GM23338 (cell line): Measurements from ENCODE around the gene VMP1. TPM values are rescaled to one million over a fixed set of nuclear protein-coding genes. Genes with fewer than 3 reads are reported as not detected.
A peak's percentile ranks its signal among the peaks of the same experiment; 100 is the strongest.

Source experiments
- ATAC-seq: fragments of 200-7000 bp; cut with Tn5 transposase; 3 replicates; pipeline ENCODE4 v1.9.1; 2020
- DNase-seq: peaks from one replicate; pipeline ENCODE4 v3.0.0-alpha.2; 2015; ENCODE audit warnings: low spot score
- H2AFZ ChIP-seq: fragments of 200-600 bp; sonication (generic); 2 replicates; pipeline ENCODE4 v1.8.0; 2016; ENCODE audit warnings: antibody characterized with exemption, mild to moderate bottlenecking, moderate library complexity
- H3F3A ChIP-seq: fragments of 200-600 bp; sonication (generic); replicated peaks from 2 replicates; pipeline ENCODE4 v1.8.0; 2017; ENCODE audit warnings: antibody characterized with exemption, mixed run types, low read depth
- H3K27ac ChIP-seq: fragments of 200-600 bp; sonication (generic); 2 replicates; pipeline ENCODE4 v1.6.1; 2016; ENCODE audit warnings: low read depth
- H3K27me3 ChIP-seq: fragments of 200-600 bp; sonication (generic); 2 replicates; pipeline ENCODE4 v1.8.0; 2016; ENCODE audit warnings: mild to moderate bottlenecking, mixed run types, moderate library complexity; ENCODE audit not compliant: insufficient read depth
- H3K36me3 ChIP-seq: fragments of 200-600 bp; sonication (generic); 2 replicates; pipeline ENCODE4 v1.8.0; 2016; ENCODE audit warnings: mild to moderate bottlenecking; ENCODE audit not compliant: insufficient read depth
- H3K4me1 ChIP-seq: fragments of 200-600 bp; sonication (generic); 2 replicates; pipeline ENCODE4 v1.8.0; 2016; ENCODE audit warnings: mild to moderate bottlenecking, moderate library complexity; ENCODE audit not compliant: insufficient read depth
- H3K4me2 ChIP-seq: fragments of 200-600 bp; sonication (generic); 2 replicates; pipeline ENCODE4 v1.7.1; 2017; ENCODE audit warnings: mixed run types
- H3K4me3 ChIP-seq: fragments of 200-600 bp; sonication (generic); 2 replicates; pipeline ENCODE4 v1.6.1; 2016; ENCODE audit warnings: mixed run types
- H3K79me2 ChIP-seq: fragments of 200-600 bp; sonication (generic); replicated peaks from 2 replicates; pipeline ENCODE4 v1.8.0; 2017; ENCODE audit warnings: mild to moderate bottlenecking; ENCODE audit not compliant: insufficient read depth
- H3K9me2 ChIP-seq: fragments of 200-600 bp; sonication (generic); 2 replicates; pipeline ENCODE4 v1.8.0; 2017; ENCODE audit not compliant: insufficient read depth
- H4K20me1 ChIP-seq: fragments of 200-600 bp; sonication (generic); replicated peaks from 2 replicates; pipeline ENCODE4 v1.8.0; 2017; ENCODE audit warnings: mild to moderate bottlenecking; ENCODE audit not compliant: insufficient read depth
- H3K27ac Mint-ChIP-seq: 2 replicates; pipeline ENCODE4 v1.8.0; 2020; ENCODE audit warnings: inconsistent platforms, mild to moderate bottlenecking, moderate library complexity, mixed read lengths
- H3K27me3 Mint-ChIP-seq: 3 replicates; pipeline ENCODE4 v1.8.0; 2022; ENCODE audit warnings: low read depth, mild to moderate bottlenecking, moderate library complexity, mixed read lengths, inconsistent platforms; ENCODE audit not compliant: insufficient read depth, poor library complexity
- H3K36me3 Mint-ChIP-seq: 3 replicates; pipeline ENCODE4 v1.8.0; 2021; ENCODE audit warnings: low read depth, mild to moderate bottlenecking, inconsistent platforms, moderate library complexity, mixed read lengths
- H3K4me1 Mint-ChIP-seq: 3 replicates; pipeline ENCODE4 v1.8.0; 2020; ENCODE audit warnings: mild to moderate bottlenecking, inconsistent platforms, mixed read lengths
- H3K4me3 Mint-ChIP-seq: 3 replicates; pipeline ENCODE4 v1.8.0; 2021; ENCODE audit warnings: moderate library complexity, mild to moderate bottlenecking, inconsistent platforms, mixed read lengths
- H3K9me3 Mint-ChIP-seq: 3 replicates; pipeline ENCODE4 v1.8.0; 2020; ENCODE audit warnings: moderate library complexity, mild to moderate bottlenecking, inconsistent platforms, mixed read lengths
- CREB1 ChIP-seq: fragments of 250-450 bp; sonication (Bioruptor Pico); IDR thresholded peaks from 2 replicates; pipeline ENCODE4 v1.5.0; 2020; ENCODE audit warnings: low read depth, mild to moderate bottlenecking, moderate library complexity
- EZH2phosphoT487 ChIP-seq: fragments of 200-600 bp; sonication (generic); IDR thresholded peaks from one replicate; pipeline ENCODE4 v1.8.1; 2018; ENCODE audit warnings: antibody characterized with exemption; ENCODE audit not compliant: unreplicated experiment
- NANOG ChIP-seq: IDR thresholded peaks from 2 replicates; pipeline ENCODE4 v1.6.1; 2016; ENCODE audit warnings: antibody characterized with exemption, borderline replicate concordance
- POLR2AphosphoS5 ChIP-seq: IDR thresholded peaks from 2 replicates; pipeline ENCODE4 v1.6.1; 2016; ENCODE audit warnings: antibody characterized with exemption, low read depth
- ZNF114 ChIP-seq: fragments of 250-450 bp; sonication (Bioruptor Pico); IDR thresholded peaks from 2 replicates; pipeline ENCODE4 v1.5.0; 2020; ENCODE audit warnings: mild to moderate bottlenecking, moderate library complexity
- ZNF331 ChIP-seq: fragments of 250-450 bp; sonication (Bioruptor Pico); IDR thresholded peaks from 2 replicates; pipeline ENCODE4 v1.5.0; 2020; ENCODE audit warnings: low read depth, mild to moderate bottlenecking, moderate library complexity
- polyA plus RNA-seq: library from polyadenylated mRNA; unstranded; fragments of >200 nt; fragmentation: Nextera tagmentation; extraction: Ambion mirVana; gene quantifications from 2 replicates; pipeline ENCODE4 v1.2.1, GENCODE V29; 2016
- total RNA-seq: library from RNA; depleted of rRNA; stranded (reverse); fragments of >200 nt; shearing (Covaris generic); gene quantifications from 2 replicates; pipeline ENCODE4 v1.2.3, GENCODE V29; 2014
- TF ChIP-seq, protein P1 (sequence below), 2 experiments: fragments of 200-600 bp in 1 of 2; sonication (generic) in 1 of 2; conservative IDR thresholded peaks; 2 replicates each; pipeline versions ENCODE4 v1.5.1 to v1.6.1; 2016 to 2017; ENCODE audit warnings: antibody characterized with exemption in 2 of 2, low read depth in 2 of 2, mild to moderate bottlenecking in 2 of 2, moderate library complexity in 1 of 2
- TF ChIP-seq, protein P2 (sequence below): IDR thresholded peaks from 2 replicates; pipeline ENCODE4 v1.6.1; 2016; ENCODE audit warnings: antibody characterized with exemption
- TF ChIP-seq, protein P3 (sequence below): fragments of 250-450 bp; sonication (Bioruptor Pico); IDR thresholded peaks from 2 replicates; pipeline ENCODE4 v1.5.0; 2020; ENCODE audit warnings: mild to moderate bottlenecking, moderate library complexity

Gene VMP1
- total and polyA plus RNA-seq, 2 experiments from 2014 or later, result 70.1 to 112 TPM

DNA sequence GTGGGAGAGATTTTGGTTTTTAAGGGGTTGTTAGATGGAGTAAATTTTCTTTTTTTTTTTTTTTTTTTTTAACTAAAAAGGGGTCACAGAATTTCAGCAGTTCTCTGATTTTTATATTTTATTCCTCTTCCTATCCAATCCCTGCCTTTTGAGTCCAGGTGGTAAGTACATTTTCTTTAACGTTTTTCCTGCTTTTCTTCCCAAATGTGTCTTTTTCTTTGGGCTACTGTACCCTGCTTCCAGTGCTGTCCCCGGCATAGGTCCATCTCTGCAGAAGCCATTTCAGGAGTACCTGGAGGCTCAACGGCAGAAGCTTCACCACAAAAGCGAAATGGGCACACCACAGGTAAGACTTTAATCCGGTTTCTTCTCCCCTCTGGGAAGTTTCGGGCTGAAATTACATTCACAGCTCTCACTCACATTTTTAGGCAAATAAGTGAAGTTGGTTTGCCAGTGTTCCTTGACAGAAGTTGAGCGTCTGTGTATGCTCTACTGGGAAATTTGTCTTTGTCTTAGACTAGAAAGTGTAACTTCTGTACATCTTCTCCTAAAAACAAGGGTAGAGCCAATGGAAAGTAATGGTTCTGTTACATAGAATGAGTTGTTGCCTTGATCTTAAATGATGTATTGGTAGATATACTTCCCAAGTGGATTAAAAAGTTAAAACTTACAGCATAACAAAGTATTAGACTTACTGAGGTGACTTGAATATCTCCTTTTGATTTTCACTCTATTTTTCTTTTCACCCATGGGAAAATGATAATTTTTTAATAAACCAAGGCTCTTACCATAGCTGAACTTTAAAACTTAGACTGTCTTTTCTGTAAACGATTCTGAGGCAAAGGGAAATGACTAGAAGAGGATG, 130.8 kb downstream of the VMP1 start:
- 0 out of 3 replicates have a peak, but pooled peaks have one; percentile 2 for ATAC-seq
- Mint-ChIP-seq H3K9me3 (peaks cover 15% of the 10 kb centered on the region; the same call in 2 of the 3 replicates), H3K4me1 (peaks cover 20% of the 10 kb centered on the region)

More for the DNA sequence above, 130.8 kb downstream of the VMP1 start:
- 0 out of 2 replicates have a peak, but pooled peaks cover 8% of the 10 kb centered on the region for H3F3A ChIP-seq
- H4K20me1 ChIP-seq, result no peaks in the 10 kb centered on the region
- no peak overlapping the region for H2AFZ ChIP-seq
- no peaks in the 10 kb centered on the region for H3K27me3 ChIP-seq
- peak overlapping the region; percentile 94 for H3K27ac ChIP-seq
- H3K36me3 ChIP-seq, result peaks cover 7% of the 10 kb centered on the region; the same call in 1 of the 2 replicates
- Mint-ChIP-seq H3K27me3 (peaks cover 48% of the 10 kb centered on the region), H3K4me3 (peak overlapping the region; percentile 99), H3K36me3 (peaks cover 56% of the 10 kb centered on the region), H3K27ac (peak overlapping the region; percentile 100)
- H3K79me2 ChIP-seq, result peaks cover 34% of the 10 kb centered on the region
- no peak for DNase-seq
- peak overlapping the region; percentile 69 for H3K4me3 ChIP-seq
- no peaks in the 10 kb centered on the region for H3K4me1 ChIP-seq
- no peaks in the 10 kb centered on the region for H3K9me2 ChIP-seq
- peak overlapping the region; percentile 64 for H3K4me2 ChIP-seq
- no peak for TF ChIP-seq ZNF114
- TF ChIP-seq EZH2phosphoT487, result no peak
- TF ChIP-seq, protein P1, sequence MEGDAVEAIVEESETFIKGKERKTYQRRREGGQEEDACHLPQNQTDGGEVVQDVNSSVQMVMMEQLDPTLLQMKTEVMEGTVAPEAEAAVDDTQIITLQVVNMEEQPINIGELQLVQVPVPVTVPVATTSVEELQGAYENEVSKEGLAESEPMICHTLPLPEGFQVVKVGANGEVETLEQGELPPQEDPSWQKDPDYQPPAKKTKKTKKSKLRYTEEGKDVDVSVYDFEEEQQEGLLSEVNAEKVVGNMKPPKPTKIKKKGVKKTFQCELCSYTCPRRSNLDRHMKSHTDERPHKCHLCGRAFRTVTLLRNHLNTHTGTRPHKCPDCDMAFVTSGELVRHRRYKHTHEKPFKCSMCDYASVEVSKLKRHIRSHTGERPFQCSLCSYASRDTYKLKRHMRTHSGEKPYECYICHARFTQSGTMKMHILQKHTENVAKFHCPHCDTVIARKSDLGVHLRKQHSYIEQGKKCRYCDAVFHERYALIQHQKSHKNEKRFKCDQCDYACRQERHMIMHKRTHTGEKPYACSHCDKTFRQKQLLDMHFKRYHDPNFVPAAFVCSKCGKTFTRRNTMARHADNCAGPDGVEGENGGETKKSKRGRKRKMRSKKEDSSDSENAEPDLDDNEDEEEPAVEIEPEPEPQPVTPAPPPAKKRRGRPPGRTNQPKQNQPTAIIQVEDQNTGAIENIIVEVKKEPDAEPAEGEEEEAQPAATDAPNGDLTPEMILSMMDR (conservative IDR thresholded peaks at IDR 0.05; ENCODE audit: low read depth in 2 of 2), result no peak
- no peak for TF ChIP-seq ZNF331
- TF ChIP-seq, protein P2, sequence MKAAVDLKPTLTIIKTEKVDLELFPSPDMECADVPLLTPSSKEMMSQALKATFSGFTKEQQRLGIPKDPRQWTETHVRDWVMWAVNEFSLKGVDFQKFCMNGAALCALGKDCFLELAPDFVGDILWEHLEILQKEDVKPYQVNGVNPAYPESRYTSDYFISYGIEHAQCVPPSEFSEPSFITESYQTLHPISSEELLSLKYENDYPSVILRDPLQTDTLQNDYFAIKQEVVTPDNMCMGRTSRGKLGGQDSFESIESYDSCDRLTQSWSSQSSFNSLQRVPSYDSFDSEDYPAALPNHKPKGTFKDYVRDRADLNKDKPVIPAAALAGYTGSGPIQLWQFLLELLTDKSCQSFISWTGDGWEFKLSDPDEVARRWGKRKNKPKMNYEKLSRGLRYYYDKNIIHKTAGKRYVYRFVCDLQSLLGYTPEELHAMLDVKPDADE, result no peak
- TF ChIP-seq POLR2AphosphoS5, result no peak
- TF ChIP-seq CREB1 (CRISPR knock-in tag), result no peak
- TF ChIP-seq NANOG, result 0 out of 2 replicates have a peak, but pooled peaks have one; percentile 0
- TF ChIP-seq, protein P3, sequence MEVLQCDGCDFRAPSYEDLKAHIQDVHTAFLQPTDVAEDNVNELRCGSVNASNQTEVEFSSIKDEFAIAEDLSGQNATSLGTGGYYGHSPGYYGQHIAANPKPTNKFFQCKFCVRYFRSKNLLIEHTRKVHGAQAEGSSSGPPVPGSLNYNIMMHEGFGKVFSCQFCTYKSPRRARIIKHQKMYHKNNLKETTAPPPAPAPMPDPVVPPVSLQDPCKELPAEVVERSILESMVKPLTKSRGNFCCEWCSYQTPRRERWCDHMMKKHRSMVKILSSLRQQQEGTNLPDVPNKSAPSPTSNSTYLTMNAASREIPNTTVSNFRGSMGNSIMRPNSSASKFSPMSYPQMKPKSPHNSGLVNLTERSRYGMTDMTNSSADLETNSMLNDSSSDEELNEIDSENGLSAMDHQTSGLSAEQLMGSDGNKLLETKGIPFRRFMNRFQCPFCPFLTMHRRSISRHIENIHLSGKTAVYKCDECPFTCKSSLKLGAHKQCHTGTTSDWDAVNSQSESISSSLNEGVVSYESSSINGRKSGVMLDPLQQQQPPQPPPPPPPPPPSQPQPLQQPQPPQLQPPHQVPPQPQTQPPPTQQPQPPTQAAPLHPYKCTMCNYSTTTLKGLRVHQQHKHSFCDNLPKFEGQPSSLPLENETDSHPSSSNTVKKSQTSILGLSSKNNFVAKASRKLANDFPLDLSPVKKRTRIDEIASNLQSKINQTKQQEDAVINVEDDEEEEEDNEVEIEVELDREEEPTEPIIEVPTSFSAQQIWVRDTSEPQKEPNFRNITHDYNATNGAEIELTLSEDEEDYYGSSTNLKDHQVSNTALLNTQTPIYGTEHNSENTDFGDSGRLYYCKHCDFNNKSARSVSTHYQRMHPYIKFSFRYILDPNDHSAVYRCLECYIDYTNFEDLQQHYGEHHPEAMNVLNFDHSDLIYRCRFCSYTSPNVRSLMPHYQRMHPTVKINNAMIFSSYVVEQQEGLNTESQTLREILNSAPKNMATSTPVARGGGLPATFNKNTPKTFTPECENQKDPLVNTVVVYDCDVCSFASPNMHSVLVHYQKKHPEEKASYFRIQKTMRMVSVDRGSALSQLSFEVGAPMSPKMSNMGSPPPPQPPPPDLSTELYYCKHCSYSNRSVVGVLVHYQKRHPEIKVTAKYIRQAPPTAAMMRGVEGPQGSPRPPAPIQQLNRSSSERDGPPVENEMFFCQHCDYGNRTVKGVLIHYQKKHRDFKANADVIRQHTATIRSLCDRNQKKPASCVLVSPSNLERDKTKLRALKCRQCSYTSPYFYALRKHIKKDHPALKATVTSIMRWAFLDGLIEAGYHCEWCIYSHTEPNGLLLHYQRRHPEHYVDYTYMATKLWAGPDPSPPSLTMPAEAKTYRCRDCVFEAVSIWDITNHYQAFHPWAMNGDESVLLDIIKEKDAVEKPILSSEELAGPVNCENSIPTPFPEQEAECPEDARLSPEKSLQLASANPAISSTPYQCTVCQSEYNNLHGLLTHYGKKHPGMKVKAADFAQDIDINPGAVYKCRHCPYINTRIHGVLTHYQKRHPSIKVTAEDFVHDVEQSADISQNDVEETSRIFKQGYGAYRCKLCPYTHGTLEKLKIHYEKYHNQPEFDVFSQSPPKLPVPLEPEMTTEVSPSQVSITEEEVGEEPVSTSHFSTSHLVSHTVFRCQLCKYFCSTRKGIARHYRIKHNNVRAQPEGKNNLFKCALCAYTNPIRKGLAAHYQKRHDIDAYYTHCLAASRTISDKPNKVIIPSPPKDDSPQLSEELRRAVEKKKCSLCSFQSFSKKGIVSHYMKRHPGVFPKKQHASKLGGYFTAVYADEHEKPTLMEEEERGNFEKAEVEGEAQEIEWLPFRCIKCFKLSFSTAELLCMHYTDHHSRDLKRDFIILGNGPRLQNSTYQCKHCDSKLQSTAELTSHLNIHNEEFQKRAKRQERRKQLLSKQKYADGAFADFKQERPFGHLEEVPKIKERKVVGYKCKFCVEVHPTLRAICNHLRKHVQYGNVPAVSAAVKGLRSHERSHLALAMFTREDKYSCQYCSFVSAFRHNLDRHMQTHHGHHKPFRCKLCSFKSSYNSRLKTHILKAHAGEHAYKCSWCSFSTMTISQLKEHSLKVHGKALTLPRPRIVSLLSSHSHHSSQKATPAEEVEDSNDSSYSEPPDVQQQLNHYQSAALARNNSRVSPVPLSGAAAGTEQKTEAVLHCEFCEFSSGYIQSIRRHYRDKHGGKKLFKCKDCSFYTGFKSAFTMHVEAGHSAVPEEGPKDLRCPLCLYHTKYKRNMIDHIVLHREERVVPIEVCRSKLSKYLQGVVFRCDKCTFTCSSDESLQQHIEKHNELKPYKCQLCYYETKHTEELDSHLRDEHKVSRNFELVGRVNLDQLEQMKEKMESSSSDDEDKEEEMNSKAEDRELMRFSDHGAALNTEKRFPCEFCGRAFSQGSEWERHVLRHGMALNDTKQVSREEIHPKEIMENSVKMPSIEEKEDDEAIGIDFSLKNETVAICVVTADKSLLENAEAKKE (CRISPR knock-in tag), result no peak
